Breast epithelium (tissue), 4 donors: Measurements from ENCODE around the gene KCNJ1. TPM values are rescaled to one million over a fixed set of nuclear protein-coding genes. Genes with fewer than 3 reads are reported as not detected.
A peak's percentile ranks its signal among the peaks of the same experiment; 100 is the strongest.

Experiments used
- DNase-seq, 2 donors: peaks; one replicate each; pipeline ENCODE4 v3.0.0-alpha.2; 2019; ENCODE audit warnings: low spot score in 2 of 2
- H3K27ac ChIP-seq, 2 donors: fragments of 200-600 bp; sonication (generic) in 1 of 2; one replicate each; pipeline ENCODE4 v1.5.1; 2016 to 2019; ENCODE audit warnings: mild to moderate bottlenecking in 1 of 2
- H3K27me3 ChIP-seq, 2 donors: fragments of 200-600 bp; sonication (generic) in 1 of 2; one replicate each; pipeline versions ENCODE4 v1.5.1 to v1.6.0; 2017 to 2019; ENCODE audit warnings: control low read depth in 1 of 2, mild to moderate bottlenecking in 1 of 2
- H3K36me3 ChIP-seq: fragments of 200-600 bp; one replicate; pipeline ENCODE4 v1.5.1; 2019
- H3K4me1 ChIP-seq, 2 donors: fragments of 200-600 bp; sonication (generic); one replicate each; pipeline ENCODE4 v1.5.1; 2016 to 2019; ENCODE audit warnings: control low read depth in 1 of 2
- H3K4me3 ChIP-seq, 3 donors: fragments of 200-600 bp; sonication (generic); 1 replicate in 2 of 3; 2 replicates in 1 of 3; pipeline ENCODE4 v1.5.1; 2016 to 2019; ENCODE audit warnings: mild to moderate bottlenecking in 3 of 3, moderate library complexity in 2 of 3
- H3K9me3 ChIP-seq, 2 donors: fragments of 200-600 bp; sonication (generic) in 1 of 2; one replicate each; pipeline ENCODE4 v1.5.1; 2016 to 2019; ENCODE audit warnings: control low read depth in 1 of 2
- POLR2A ChIP-seq: fragments of 450-650 bp; IDR thresholded peaks from one replicate; pipeline ENCODE4 v1.6.1; 2016; ENCODE audit warnings: antibody characterized with exemption, mild to moderate bottlenecking, moderate library complexity
- POLR2AphosphoS5 ChIP-seq, 3 donors: sonication (generic); formaldehyde crosslinking; IDR thresholded peaks; one replicate each; pipeline ENCODE4 v1.6.1; 2017; ENCODE audit warnings: antibody characterized with exemption in 3 of 3
- intact Hi-C: fragments of 100-400 bp; cut with DNase I; formaldehyde crosslinking; loops from one replicate; pipeline ENCODE4 v1.15.1; 2023; ENCODE audit warnings: low total_unique reads
- total RNA-seq, 3 donors: library from RNA; depleted of rRNA; stranded (reverse); fragments of >200 nt; gene quantifications; one replicate each; pipeline ENCODE4 v1.1.0, GENCODE V29; 2016
- TF ChIP-seq, protein P1 (sequence below), 3 donors: fragments of 450-650 bp; IDR thresholded peaks; one replicate each; pipeline ENCODE4 v1.5.1; 2016 to 2017; ENCODE audit warnings: antibody characterized with exemption in 3 of 3, mild to moderate bottlenecking in 3 of 3, moderate library complexity in 3 of 3

Gene KCNJ1
- total RNA-seq, 3 donors from 2014 or later, result 0.16 TPM; not detected in 2

DNA sequence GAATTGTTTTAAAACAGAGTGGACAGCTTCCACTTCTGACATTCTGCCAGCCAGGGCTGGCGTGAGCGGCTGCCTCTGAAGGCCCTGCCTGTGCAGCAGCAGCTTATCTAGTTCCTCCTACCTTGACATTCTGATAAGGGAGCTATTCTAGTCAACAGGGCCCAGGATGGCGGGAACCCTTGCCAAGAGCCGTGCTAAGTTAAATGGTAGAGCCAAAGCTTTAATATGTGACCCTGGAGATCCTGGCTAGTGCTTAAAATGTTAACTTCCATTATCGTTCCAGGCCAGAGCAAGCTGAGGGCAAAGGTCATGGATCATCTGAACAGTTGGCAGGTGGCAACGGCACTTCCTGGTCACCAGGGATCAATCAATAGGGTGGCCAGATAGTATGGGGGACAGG is 27.6 kb upstream of the KCNJ1 start:
- Histone ChIP-seq H3K36me3 (no peaks in the 10 kb centered on the region), H3K4me1 (peaks cover 0 to 5% of the 10 kb centered on the region in 2 donors), H3K27ac (no peak overlapping the region), H3K27me3 (peaks cover 0 to 19% of the 10 kb centered on the region in 2 donors), H3K4me3 (no peak overlapping the region), H3K9me3 (no peaks in the 10 kb centered on the region)
- intact Hi-C loops, result no loop called here
- TF ChIP-seq POLR2AphosphoS5 (IDR thresholded peaks at IDR 0.05) (no peak), POLR2A (no peak)
- TF ChIP-seq, protein P1, sequence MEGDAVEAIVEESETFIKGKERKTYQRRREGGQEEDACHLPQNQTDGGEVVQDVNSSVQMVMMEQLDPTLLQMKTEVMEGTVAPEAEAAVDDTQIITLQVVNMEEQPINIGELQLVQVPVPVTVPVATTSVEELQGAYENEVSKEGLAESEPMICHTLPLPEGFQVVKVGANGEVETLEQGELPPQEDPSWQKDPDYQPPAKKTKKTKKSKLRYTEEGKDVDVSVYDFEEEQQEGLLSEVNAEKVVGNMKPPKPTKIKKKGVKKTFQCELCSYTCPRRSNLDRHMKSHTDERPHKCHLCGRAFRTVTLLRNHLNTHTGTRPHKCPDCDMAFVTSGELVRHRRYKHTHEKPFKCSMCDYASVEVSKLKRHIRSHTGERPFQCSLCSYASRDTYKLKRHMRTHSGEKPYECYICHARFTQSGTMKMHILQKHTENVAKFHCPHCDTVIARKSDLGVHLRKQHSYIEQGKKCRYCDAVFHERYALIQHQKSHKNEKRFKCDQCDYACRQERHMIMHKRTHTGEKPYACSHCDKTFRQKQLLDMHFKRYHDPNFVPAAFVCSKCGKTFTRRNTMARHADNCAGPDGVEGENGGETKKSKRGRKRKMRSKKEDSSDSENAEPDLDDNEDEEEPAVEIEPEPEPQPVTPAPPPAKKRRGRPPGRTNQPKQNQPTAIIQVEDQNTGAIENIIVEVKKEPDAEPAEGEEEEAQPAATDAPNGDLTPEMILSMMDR (IDR thresholded peaks at IDR 0.05), result no peak
- no peak for DNase-seq

DNA sequence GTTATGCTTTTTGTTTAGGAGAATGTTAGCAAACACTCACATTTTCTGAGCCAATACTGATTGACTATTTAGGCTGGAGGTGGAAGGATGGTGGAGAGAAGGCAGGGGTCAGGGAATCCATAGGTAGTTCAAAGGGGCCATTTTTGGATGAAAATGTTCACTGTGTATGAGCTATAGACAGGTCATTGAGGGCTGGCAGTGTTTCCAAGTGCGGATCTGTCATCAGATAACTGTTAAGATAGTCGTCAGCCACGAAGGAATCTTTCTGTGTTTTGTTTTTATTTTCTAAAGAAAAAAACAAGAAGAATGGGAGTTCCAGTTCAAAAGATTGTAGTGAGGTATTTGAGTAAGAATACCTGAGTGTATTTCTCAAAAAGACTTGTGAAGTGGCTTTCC is 27.2 kb upstream of the KCNJ1 start:
- peaks cover 0 to 5% of the 10 kb centered on the region in 2 donors for H3K4me1 ChIP-seq
- no peak for DNase-seq
- no peak overlapping the region for H3K27ac ChIP-seq
- no peaks in the 10 kb centered on the region for H3K9me3 ChIP-seq
- H3K36me3 ChIP-seq, result no peaks in the 10 kb centered on the region
- H3K27me3 ChIP-seq, result peaks cover 0 to 21% of the 10 kb centered on the region in 2 donors
- TF ChIP-seq POLR2A (no peak), POLR2AphosphoS5 (IDR thresholded peaks at IDR 0.05) (no peak)
- TF ChIP-seq, protein P1 (IDR thresholded peaks at IDR 0.05), result no peak
- intact Hi-C loops, result no loop called here
- no peak overlapping the region for H3K4me3 ChIP-seq

DNA sequence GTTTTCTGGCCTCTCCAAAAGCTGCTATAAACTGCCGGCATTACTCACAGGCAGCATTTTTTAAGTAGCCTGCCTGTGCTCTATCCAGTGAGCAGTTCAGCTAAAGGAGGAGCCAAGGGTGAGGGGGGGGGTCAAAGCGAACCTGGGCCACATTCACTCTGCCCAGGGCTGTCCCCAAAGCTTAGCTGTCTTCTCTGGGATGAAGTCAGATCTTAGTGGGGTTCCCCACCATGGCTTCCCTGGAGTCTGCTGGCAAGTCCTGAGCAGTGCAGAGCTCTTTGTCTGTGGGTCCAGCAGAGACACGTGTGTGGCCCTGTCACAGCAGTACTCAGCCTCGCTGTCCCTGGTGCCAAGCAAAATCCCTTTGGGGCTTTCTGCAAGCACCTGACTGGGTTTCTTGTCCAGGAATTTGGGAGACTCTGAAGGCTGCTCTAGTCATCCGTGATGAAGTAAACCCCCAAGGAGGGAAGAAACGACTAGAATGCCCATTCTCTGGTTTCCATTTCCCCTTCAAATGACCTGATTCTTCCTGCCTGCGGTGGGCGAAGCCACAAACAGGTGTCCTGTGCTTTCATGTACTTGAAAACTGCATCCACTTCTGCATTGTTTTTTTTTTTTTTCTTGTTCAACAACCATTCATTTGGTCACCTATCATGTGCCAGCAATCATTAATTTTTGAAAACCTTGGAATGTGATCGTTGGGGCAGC is 26.6 kb upstream of the KCNJ1 start:
- Histone ChIP-seq H3K36me3 (no peaks in the 10 kb centered on the region), H3K9me3 (no peaks in the 10 kb centered on the region), H3K27ac (no peak overlapping the region), H3K4me3 (no peak overlapping the region), H3K4me1 (peaks cover 0 to 5% of the 10 kb centered on the region in 2 donors), H3K27me3 (peaks cover 0 to 21% of the 10 kb centered on the region in 2 donors)
- TF ChIP-seq POLR2AphosphoS5 (IDR thresholded peaks at IDR 0.05), result no peak
- TF ChIP-seq POLR2A, result no peak
- TF ChIP-seq, protein P1 (IDR thresholded peaks at IDR 0.05), result no peak
- intact Hi-C loops, result no loop called here
- DNase-seq, result no peak

DNA sequence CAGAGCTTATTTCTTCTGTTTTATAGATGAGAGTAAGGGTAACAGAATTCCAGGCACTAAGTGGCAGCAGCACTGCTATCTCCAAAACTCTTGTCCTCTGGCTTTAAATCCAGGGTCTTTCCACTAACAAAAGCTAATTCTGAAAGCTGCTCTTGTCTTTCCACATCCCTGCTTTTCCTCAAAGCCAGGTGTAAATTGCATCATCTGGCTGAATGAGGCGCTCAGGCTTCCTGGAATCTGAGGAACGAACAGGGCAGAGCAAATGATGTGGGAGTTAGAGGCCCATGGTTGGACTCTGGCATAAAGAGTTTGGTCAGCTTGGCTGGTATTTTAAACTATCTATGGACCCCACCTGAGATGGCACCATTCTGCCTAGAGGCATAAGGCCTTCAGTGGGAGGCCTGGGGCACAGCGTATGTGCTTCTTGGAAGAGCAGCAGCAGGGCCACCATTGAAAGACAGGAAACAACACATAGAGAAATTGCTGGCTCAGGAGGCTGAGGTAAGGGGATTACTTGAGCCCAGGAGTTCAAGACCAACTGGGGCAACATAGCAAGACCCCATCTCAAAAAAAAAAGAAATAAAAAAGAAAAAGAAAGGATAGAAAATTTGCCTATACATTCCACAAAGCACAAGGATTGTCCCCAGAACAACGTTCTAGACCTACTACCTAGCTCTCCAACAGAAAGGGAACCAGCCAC is 25.9 kb upstream of the KCNJ1 start:
- TF ChIP-seq, protein P1 (IDR thresholded peaks at IDR 0.05), result no peak
- TF ChIP-seq POLR2AphosphoS5 (IDR thresholded peaks at IDR 0.05) (no peak), POLR2A (no peak)
- DNase-seq, result peak in 1 of 2 donors; percentile 52
- Histone ChIP-seq H3K9me3 (no peaks in the 10 kb centered on the region), H3K4me3 (no peak overlapping the region), H3K4me1 (peaks cover 0 to 5% of the 10 kb centered on the region in 2 donors), H3K27me3 (peaks cover 0 to 23% of the 10 kb centered on the region in 2 donors), H3K36me3 (no peaks in the 10 kb centered on the region), H3K27ac (no peak overlapping the region)
- intact Hi-C loops, result no loop called here

DNA sequence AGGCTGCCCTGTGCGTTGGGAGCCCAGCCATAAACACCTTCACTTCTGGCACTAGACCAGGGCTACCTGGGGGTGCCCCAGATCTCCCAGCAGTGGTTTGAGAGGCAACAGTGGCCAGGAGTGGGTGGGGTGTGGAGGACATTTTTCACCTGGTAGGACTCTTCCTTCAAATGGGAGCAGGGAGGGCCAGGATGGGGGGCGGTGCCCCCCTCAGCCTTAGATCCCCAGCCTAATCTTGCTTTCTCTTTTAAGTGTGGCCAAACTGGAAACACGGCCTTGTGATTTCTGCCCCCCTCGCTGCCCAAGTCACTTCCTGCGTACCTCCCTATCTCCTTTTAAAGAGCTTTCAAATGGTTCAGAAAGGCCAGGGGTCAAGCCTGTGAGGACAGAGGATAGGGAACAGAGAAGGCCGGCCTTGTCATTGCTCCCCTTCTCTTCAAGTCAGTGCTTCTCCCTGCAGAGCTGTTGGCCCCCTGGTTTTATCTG is 24.9 kb upstream of the KCNJ1 start:
- H3K9me3 ChIP-seq, result no peaks in the 10 kb centered on the region
- H3K4me1 ChIP-seq, result peaks cover 0 to 5% of the 10 kb centered on the region in 2 donors
- H3K27ac ChIP-seq, result peak overlapping the region; percentile 36 to 42
- no peaks in the 10 kb centered on the region for H3K36me3 ChIP-seq
- intact Hi-C loops, result no loop called here
- peaks cover 0 to 27% of the 10 kb centered on the region in 2 donors for H3K27me3 ChIP-seq
- TF ChIP-seq POLR2A, result no peak
- TF ChIP-seq POLR2AphosphoS5 (IDR thresholded peaks at IDR 0.05), result no peak
- TF ChIP-seq, protein P1 (IDR thresholded peaks at IDR 0.05), result no peak
- no peak for DNase-seq
- peak overlapping the region; percentile 52 to 74 (median 53) for H3K4me3 ChIP-seq
